H1 (cell line): Measurements from ENCODE around the gene MICALL2. TPM values are rescaled to one million over a fixed set of nuclear protein-coding genes. Genes with fewer than 3 reads are reported as not detected.

Source experiments
- CTCF ChIA-PET: fragments of 300-600 bp; sonication (Branson Sonifier 250); formaldehyde crosslinking; loops from one replicate; lab custom pipeline; 2021; ENCODE audit not compliant: partially characterized antibody; lab: Charles Lee
- POLR2A ChIA-PET: fragments of 300-600 bp; sonication (Branson Sonifier 250); formaldehyde crosslinking; loops from one replicate; lab custom pipeline; 2021; ENCODE audit warnings: inconsistent platforms; ENCODE audit not compliant: partially characterized antibody; lab: Charles Lee
- DNase-seq, 2 experiments: peaks; one replicate each; pipeline versions ENCODE4 v3.0.0 to v3.0.0-alpha.2; 2010 to 2022; ENCODE audit warnings: low spot score in 2 of 2, low read depth in 1 of 2, mixed read lengths in 1 of 2
- FAIRE-seq: peaks from 2 replicates; lab custom pipeline; 2011; peaks lifted over from hg19 to GRCh38; lab: Jason Lieb, UNC
- H2AFZ ChIP-seq: 2 replicates; pipeline ENCODE4 v1.8.1; 2012; ENCODE audit warnings: low read length, inconsistent platforms
- H2AK5ac ChIP-seq: 2 replicates; pipeline ENCODE4 v1.6.1; 2013; ENCODE audit warnings: low read depth, low read length
- H2BK120ac ChIP-seq: replicated peaks from 2 replicates; pipeline ENCODE3; 2013; ENCODE audit warnings: low read depth, low read length, inconsistent platforms
- H2BK12ac ChIP-seq: 2 replicates; pipeline ENCODE4 v1.6.1; 2013; ENCODE audit warnings: low read depth, low read length
- H2BK15ac ChIP-seq: 2 replicates; pipeline ENCODE4 v1.6.1; 2013; ENCODE audit warnings: low read length
- H2BK20ac ChIP-seq: 2 replicates; pipeline ENCODE4 v1.6.1; 2013; ENCODE audit warnings: low read length
- H2BK5ac ChIP-seq: 2 replicates; pipeline ENCODE4 v1.6.1; 2013; ENCODE audit warnings: low read depth, low read length
- H3K14ac ChIP-seq: 2 replicates; pipeline ENCODE4 v1.6.1; 2013; ENCODE audit warnings: inconsistent platforms; ENCODE audit not compliant: insufficient read length
- H3K18ac ChIP-seq: 2 replicates; pipeline ENCODE4 v1.6.1; 2013; ENCODE audit warnings: low read length; ENCODE audit errors: extremely low read depth
- H3K23ac ChIP-seq: 2 replicates; pipeline ENCODE4 v1.6.1; 2013; ENCODE audit warnings: inconsistent platforms; ENCODE audit not compliant: insufficient read length
- H3K23me2 ChIP-seq: 2 replicates; pipeline ENCODE4 v1.6.1; 2013; ENCODE audit warnings: low read depth, low read length
- H3K27ac ChIP-seq: 2 replicates; pipeline ENCODE4 v1.6.1; 2011; ENCODE audit warnings: low read depth, low read length, inconsistent platforms
- H3K27me3 ChIP-seq, 4 experiments: replicated peaks in 1 of 4; 1 replicate in 1 of 4; 2 replicates in 3 of 4; pipeline versions ENCODE4 v1.6.1 to v1.8.1; 2011 to 2013; ENCODE audit warnings: low read length in 3 of 4, mild to moderate bottlenecking in 3 of 4, inconsistent platforms in 2 of 4, mixed read lengths in 2 of 4, moderate library complexity in 1 of 4; ENCODE audit not compliant: control insufficient read depth in 3 of 4, insufficient read depth in 3 of 4; ENCODE audit errors: extremely low read depth in 1 of 4
- H3K36me3 ChIP-seq, 4 experiments: 2 replicates each; pipeline versions ENCODE4 v1.6.1 to v1.8.1; 2011 to 2013; ENCODE audit warnings: mild to moderate bottlenecking in 4 of 4, low read length in 3 of 4, moderate library complexity in 2 of 4, control low read depth in 1 of 4, inconsistent platforms in 1 of 4; ENCODE audit not compliant: insufficient read depth in 4 of 4, control insufficient read depth in 2 of 4
- H3K4ac ChIP-seq: replicated peaks from 2 replicates; pipeline ENCODE3; 2013; ENCODE audit warnings: low read length, low read depth, mixed read lengths, inconsistent platforms; ENCODE audit not compliant: insufficient read length
- H3K4me1 ChIP-seq, 4 experiments: replicated peaks in 1 of 4; 1 replicate in 1 of 4; 2 replicates in 3 of 4; pipeline versions ENCODE4 v1.6.1 to v1.8.1; 2011 to 2013; ENCODE audit warnings: low read length in 3 of 4, inconsistent platforms in 2 of 4, mixed read lengths in 1 of 4; ENCODE audit not compliant: insufficient read depth in 4 of 4, control insufficient read depth in 3 of 4
- H3K4me2 ChIP-seq, 2 experiments: 2 replicates each; pipeline versions ENCODE4 v1.6.1 to v1.8.1; 2011 to 2013; ENCODE audit warnings: low read depth in 2 of 2, low read length in 2 of 2, control low read depth in 1 of 2, inconsistent platforms in 1 of 2, mild to moderate bottlenecking in 1 of 2; ENCODE audit not compliant: insufficient read depth in 1 of 2
- H3K4me3 ChIP-seq, 4 experiments: fragments of 200-600, 300-600 bp in 1 of 4; sonication (generic), shearing (Covaris generic), sonication (Bioruptor Twin) in 1 of 4; 2 replicates each; pipeline versions ENCODE4 v1.5.1 to v1.8.1; 2011 to 2016; ENCODE audit warnings: low read length in 4 of 4, low read depth in 3 of 4, control low read depth in 2 of 4, inconsistent platforms in 2 of 4, mild to moderate bottlenecking in 2 of 4, mixed read lengths in 1 of 4, moderate library complexity in 1 of 4; ENCODE audit not compliant: insufficient read depth in 2 of 4; ENCODE audit errors: extremely low read depth in 1 of 4
- H3K56ac ChIP-seq: replicated peaks from 2 replicates; pipeline ENCODE3; 2013; ENCODE audit warnings: low read depth, mild to moderate bottlenecking, mixed read lengths, low read length, inconsistent platforms; ENCODE audit not compliant: insufficient read length
- H3K79me1 ChIP-seq: 2 replicates; pipeline ENCODE4 v1.6.1; 2013; ENCODE audit warnings: low read depth, low read length, control low read depth
- H3K79me2 ChIP-seq, 2 experiments: 2 replicates each; pipeline versions ENCODE4 v1.6.1 to v1.8.1; 2012 to 2013; ENCODE audit warnings: low read length in 2 of 2, mild to moderate bottlenecking in 2 of 2, inconsistent platforms in 1 of 2; ENCODE audit not compliant: insufficient read depth in 2 of 2, control insufficient read depth in 1 of 2
- H3K9ac ChIP-seq, 4 experiments: replicated peaks in 1 of 4; 1 replicate in 1 of 4; 2 replicates in 3 of 4; pipeline versions ENCODE4 v1.6.1 to v1.8.1; 2011 to 2013; ENCODE audit warnings: low read depth in 3 of 4, low read length in 3 of 4, control low read depth in 2 of 4, mild to moderate bottlenecking in 2 of 4, moderate library complexity in 2 of 4, inconsistent platforms in 1 of 4; ENCODE audit errors: extremely low read depth in 1 of 4
- H3K9me3 ChIP-seq, 2 experiments: 2 replicates each; pipeline versions ENCODE4 v1.6.1 to v1.8.1; 2012 to 2013; ENCODE audit warnings: mild to moderate bottlenecking in 2 of 2, moderate library complexity in 2 of 2, control low read depth in 1 of 2, inconsistent platforms in 1 of 2, low read depth in 1 of 2, low read length in 1 of 2, mixed read lengths in 1 of 2; ENCODE audit not compliant: insufficient read depth in 2 of 2
- H4K20me1 ChIP-seq, 2 experiments: replicated peaks in 1 of 2; 2 replicates each; pipeline versions ENCODE3 to v1.8.1; 2011 to 2013; ENCODE audit warnings: inconsistent platforms in 2 of 2, low read length in 2 of 2, mild to moderate bottlenecking in 1 of 2; ENCODE audit not compliant: insufficient read depth in 2 of 2, control insufficient read depth in 1 of 2
- H4K5ac ChIP-seq: 2 replicates; pipeline ENCODE4 v1.6.1; 2013; ENCODE audit warnings: low read length, low read depth, mixed read lengths, inconsistent platforms; ENCODE audit not compliant: insufficient read length
- H4K8ac ChIP-seq: 2 replicates; pipeline ENCODE4 v1.8.0; 2013; ENCODE audit warnings: mild to moderate bottlenecking, moderate library complexity, low read length, inconsistent platforms; ENCODE audit not compliant: insufficient read depth; ENCODE audit errors: extremely low read depth
- H4K91ac ChIP-seq: replicated peaks from 2 replicates; pipeline ENCODE3; 2013; ENCODE audit warnings: low read length, mixed read lengths, inconsistent platforms; ENCODE audit not compliant: insufficient read length
- BACH1 ChIP-seq: IDR thresholded peaks from 2 replicates; pipeline ENCODE4 v1.6.1; 2012; ENCODE audit warnings: low read length, improper control_type of control experiment
- JUN ChIP-seq: IDR thresholded peaks from 2 replicates; pipeline ENCODE4 v1.6.1; 2011; ENCODE audit warnings: low read depth, mild to moderate bottlenecking, improper control_type of control experiment, low read length
- JUND ChIP-seq: IDR thresholded peaks from 2 replicates; pipeline ENCODE4 v1.6.1; 2011; ENCODE audit warnings: mild to moderate bottlenecking, improper control_type of control experiment, low read length
- KDM1A ChIP-seq: fragments of 200-600, 300-600 bp; sonication (generic); IDR thresholded peaks from 2 replicates; pipeline ENCODE4 v1.7.1; 2016; ENCODE audit warnings: mild to moderate bottlenecking, low read length, borderline replicate concordance
- KDM4A ChIP-seq: IDR thresholded peaks from one replicate; pipeline ENCODE4 v1.7.1; 2012; ENCODE audit warnings: low read depth, mild to moderate bottlenecking, moderate library complexity, low read length, inconsistent platforms; ENCODE audit not compliant: severe bottlenecking
- MAX ChIP-seq: IDR thresholded peaks from 2 replicates; pipeline ENCODE4 v1.6.1; 2012; ENCODE audit warnings: inconsistent platforms
- POU5F1 ChIP-seq: IDR thresholded peaks from 2 replicates; pipeline ENCODE4 v1.6.1; 2011; ENCODE audit warnings: low read depth, mild to moderate bottlenecking, low read length, moderate library complexity
- RFX5 ChIP-seq: IDR thresholded peaks from 2 replicates; pipeline ENCODE4 v1.6.1; 2011; ENCODE audit warnings: low read depth, low read length, improper control_type of control experiment, borderline replicate concordance
- SIRT6 ChIP-seq: IDR thresholded peaks from one replicate; pipeline ENCODE4 v1.7.1; 2012; ENCODE audit warnings: low read length, inconsistent platforms
- SUZ12 ChIP-seq: fragments of 200-600 bp; sonication (generic); IDR thresholded peaks from 2 replicates; pipeline ENCODE4 v1.6.1; 2012; ENCODE audit warnings: mild to moderate bottlenecking, inconsistent platforms, low read length, moderate library complexity, mixed read lengths
- TEAD4 ChIP-seq: IDR thresholded peaks from 2 replicates; pipeline ENCODE4 v1.6.1; 2012; ENCODE audit warnings: low read depth, low read length, inconsistent platforms, mixed read lengths
- ZNF274 ChIP-seq: IDR thresholded peaks from 2 replicates; pipeline ENCODE4 v1.7.0; 2012; ENCODE audit warnings: low read length, borderline replicate concordance; ENCODE audit errors: extremely low read depth
- WGBS, 2 experiments: shearing (Covaris generic) in 1 of 2; methylation state at CpG; one replicate each; pipeline versions ENCODE4 v1.1.6 to v1.1.7; 2013 to 2015; ENCODE audit warnings: low lambda C conversion rate in 2 of 2, mixed read lengths in 2 of 2, inconsistent platforms in 1 of 2, low coverage in 1 of 2, missing lambda C conversion rate in 1 of 2; ENCODE audit not compliant: insufficient replicate concordance in 2 of 2, insufficient coverage in 1 of 2, insufficient read length in 1 of 2; ENCODE audit errors: extremely low coverage in 1 of 2, missing lambda C conversion rate in 1 of 2; 5-methylcytosine and 5-hydroxymethylcytosine counted together
- polyA plus RNA-seq, 7 experiments: library from polyadenylated mRNA; depleted of rRNA in 3 of 7; stranded (reverse) in 5 of 7; unstranded in 2 of 7; fragments of >200 nt in 5 of 7; fragments of 200-250 nt in 2 of 7; gene quantifications; 1 replicate in 5 of 7; 2 replicates in 1 of 7; 4 replicates in 1 of 7; pipeline versions ENCODE4 v1.2.1 to v1.2.3, GENCODE V29; 2011 to 2013; ENCODE audit warnings: missing spikeins in 2 of 7, mixed read lengths in 2 of 7
- total RNA-seq: library from RNA; stranded (reverse); fragmentation: NEBNext Ultra II Directional; extraction: Animal tissue kit (Norgen Biotek cat#: 25700); gene quantifications from 2 replicates; pipeline ENCODE4 v1.2.1, GENCODE V29; 2021

Gene MICALL2
- total and polyA plus RNA-seq, 2 of the 8 experiments (the other 6 are each of a cell fraction or from before 2014, with no cell fraction given) = 5.3 to 8.5 TPM

DNA sequence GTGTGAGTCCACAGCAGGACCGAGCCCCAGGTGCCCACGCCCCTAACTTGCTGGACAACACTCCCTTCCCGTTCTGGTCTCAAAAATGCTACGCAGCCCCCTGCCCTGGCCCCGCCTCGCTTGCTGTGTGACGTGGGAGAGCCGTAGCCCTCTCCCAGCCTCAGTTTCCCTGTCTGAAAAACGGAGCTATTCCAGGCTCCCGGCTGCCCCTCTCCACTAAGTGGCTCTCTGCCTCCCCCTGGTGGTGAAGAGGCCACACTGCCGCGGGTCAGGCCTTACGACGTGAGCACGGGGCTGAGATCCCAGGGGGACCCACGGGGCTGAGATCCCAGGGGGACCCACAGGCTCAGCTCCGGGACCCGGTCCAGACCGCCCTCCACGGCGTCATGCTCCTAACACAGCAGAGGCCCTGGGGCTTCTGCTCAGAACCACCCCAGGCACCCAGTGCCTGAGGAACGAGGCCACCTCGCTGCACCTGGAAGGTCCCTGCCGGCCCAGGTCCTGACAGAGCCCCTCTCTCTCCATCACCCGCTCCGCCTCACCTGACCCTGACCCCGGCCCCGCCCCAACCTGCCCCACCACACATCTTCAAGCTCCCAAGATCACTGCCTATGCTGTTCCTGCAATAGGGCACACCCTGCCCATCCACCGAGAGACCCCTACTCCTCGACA lies 26.7 kb downstream of the MICALL2 start:
- 25% methylated on average over 28 of the region's 30 CpGs; no CpG with 5 or more reads in 1 of the 2 experiments for whole genome bisulfite sequencing, 2 experiments
- Histone ChIP-seq H3K36me3 (no peaks in the 10 kb centered on the region), H2BK5ac (no peak overlapping the region; the same call in 1 of the 2 replicates), H4K5ac (no peak overlapping the region), H3K79me1 (no peaks in the 10 kb centered on the region), H2BK120ac (no peak overlapping the region), H4K8ac (peak overlapping the region; percentile 82), H3K27me3 (no peaks in the 10 kb centered on the region), H3K4me1 (peaks cover 0 to 10% (median 5%) of the 10 kb centered on the region in 4 experiments; a peak in 5 of 7 replicates), H3K4ac (no peak overlapping the region), H3K23me2 (no peaks in the 10 kb centered on the region), H4K91ac (no peak overlapping the region), H3K56ac (no peak overlapping the region), H3K9me3 (no peaks in the 10 kb centered on the region), H2AK5ac (no peak overlapping the region), H3K4me2 (peak overlapping the region in 1 of 2 experiments; percentile 58; a peak in 2 of 4 replicates), H2AFZ (no peak overlapping the region), H3K27ac (no peak overlapping the region), H3K23ac (no peak overlapping the region), H3K79me2 (no peaks in the 10 kb centered on the region), H2BK12ac (no peak overlapping the region), H3K4me3 (peak overlapping the region in 1 of 4 experiments; percentile 41; a peak in 1 of 8 replicates), H3K14ac (no peak overlapping the region), H3K18ac (peak overlapping the region; percentile 15; the same call in 1 of the 2 replicates), H2BK20ac (no peak overlapping the region), H4K20me1 (no peaks in the 10 kb centered on the region), H2BK15ac (no peak overlapping the region), H3K9ac (no peak overlapping the region; a peak in 1 of 7 replicates)
- ChIA-PET POLR2A (interaction anchor here (0.5 to 1.2 kb wide), 7 partner anchors 9 to 313 kb away, joined by 3 to 5 read pairs (median 3); no protein-coding TSS in a partner anchor), CTCF (interaction anchor here (0.5 to 4.6 kb wide), 50 partner anchors 8 to 743 kb away, joined by 3 to 62 read pairs (median 4); no protein-coding TSS in a partner anchor)
- DNase-seq (peak in 1 of 2 experiments; percentile 97), FAIRE-seq (no peak)
- TF ChIP-seq TEAD4 (no peak), RFX5 (no peak), MAX (0 out of 2 replicates have a peak, but pooled peaks have one; percentile 46), SUZ12 (no peak), ZNF274 (no peak), POU5F1 (no peak), JUND (no peak), KDM4A (no peak), JUN (no peak), KDM1A (peak; percentile 57; the same call in 1 of the 2 replicates), SIRT6 (no peak), BACH1 (peak; percentile 32; the same call in 1 of the 2 replicates)
